ENCODE data around the gene HAP1. TPM values are rescaled to one million over a fixed set of nuclear protein-coding genes. Genes with fewer than 3 reads are reported as not detected.
"Not testable (repeated sequence)": the region's sequence is repeated elsewhere in the genome, so short reads cannot be mapped to it uniquely, and the experiment has no call there.

HAP1 gene
- total and polyA plus RNA-seq, 7 experiments from 2014 or later: 0.08 TPM; not detected in 6

DNA sequence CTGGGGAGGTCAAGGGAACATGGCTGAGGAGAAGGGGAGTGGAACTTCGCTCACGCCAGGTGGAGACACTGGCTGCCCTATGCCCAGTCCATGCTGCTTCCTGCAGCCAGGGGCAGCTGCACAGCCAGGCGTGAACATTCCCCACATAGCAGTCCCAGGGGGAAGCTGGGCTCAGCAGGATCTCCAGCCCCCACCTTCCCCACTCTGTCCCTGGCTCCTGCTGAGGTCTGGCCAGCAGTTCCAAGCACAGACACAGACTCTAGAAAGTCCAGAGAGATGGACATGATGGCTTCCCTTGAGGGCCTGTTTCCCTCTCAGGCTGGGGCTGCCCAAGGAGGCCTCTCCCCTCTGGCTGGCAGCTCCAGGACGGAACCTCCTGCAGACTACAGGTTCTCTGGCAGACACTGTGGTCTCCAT is 42.7 kb upstream of the HAP1 start:
- Histone ChIP-seq H3K36me3 (ENCODE audit: control insufficient read depth in 2 of 3, insufficient read depth in 3 of 3, low read length in 3 of 3) (no peaks in the 10 kb centered on the region), H3K4me1 (ENCODE audit: control insufficient read depth in 2 of 2, insufficient read depth in 2 of 2, low read length in 2 of 2) (no peaks in the 10 kb centered on the region), H3K27ac (ENCODE audit: low read depth, low read length) (no peak overlapping the region), H3K27me3 (ENCODE audit: control insufficient read depth in 2 of 2, insufficient read depth in 2 of 2, low read length in 2 of 2) (no peaks in the 10 kb centered on the region), H3K9me3 (ENCODE audit: control insufficient read depth in 2 of 3, low read length in 3 of 3) (no peaks in the 10 kb centered on the region), H3K4me3 (ENCODE audit: low read length) (no peak overlapping the region)
- Mint-ChIP-seq H3K4me3 (no peak overlapping the region), H3K27ac (no peak overlapping the region), H3K27me3 (peaks cover 4 to 13% (median 10%) of the 10 kb centered on the region in 5 donors), H3K9me3 (no peaks in the 10 kb centered on the region), H3K4me1 (no peaks in the 10 kb centered on the region), H3K36me3 (peaks cover 0 to 3% (median 0%) of the 10 kb centered on the region in 5 donors)
- no peak for ATAC-seq
- DNase-seq: no peak
- POLR2A ChIA-PET: no interaction called here
- intact Hi-C loops (cut with micrococcal nuclease): no loop called here
- CTCF ChIA-PET: no interaction called here

DNA sequence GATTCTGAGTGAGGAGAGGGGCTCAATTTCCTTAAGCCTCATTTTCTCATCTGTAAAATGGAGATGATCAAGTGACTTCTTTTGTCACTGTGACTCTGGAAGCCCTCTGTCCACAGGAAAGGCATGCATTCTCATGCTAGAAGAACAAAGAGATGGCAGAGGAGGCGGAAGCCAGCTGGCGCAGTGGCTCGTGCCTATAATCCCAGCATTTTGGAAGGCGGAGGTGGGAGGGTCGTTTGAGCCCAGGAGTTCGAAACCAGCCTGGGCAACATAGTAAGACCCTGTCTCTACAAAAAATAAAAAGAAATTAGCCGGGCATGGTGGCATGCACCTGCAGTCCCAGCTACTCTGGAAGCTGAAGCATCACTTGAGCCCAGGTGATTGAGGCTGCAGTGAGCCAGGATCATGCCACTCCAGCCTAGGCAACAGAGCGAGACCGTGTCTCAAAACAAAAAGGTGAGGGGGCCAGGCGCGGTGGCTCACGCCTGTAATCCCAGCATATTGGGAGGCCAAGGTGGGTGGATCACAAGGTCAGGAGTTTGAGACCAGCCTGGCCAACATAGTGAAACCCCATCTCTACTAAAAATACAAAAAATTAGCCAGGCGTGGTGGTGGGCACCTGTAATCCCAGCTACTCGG is 41.9 kb upstream of the HAP1 start:
- H3K9me3 Mint-ChIP-seq; DNase-seq; H3K4me3 ChIP-seq (ENCODE audit: low read length); H3K27ac ChIP-seq (ENCODE audit: low read depth, low read length); H3K27me3 Mint-ChIP-seq; ATAC-seq; H3K4me3 Mint-ChIP-seq; H3K27me3 ChIP-seq (ENCODE audit: control insufficient read depth in 2 of 2, insufficient read depth in 2 of 2, low read length in 2 of 2); H3K36me3 ChIP-seq (ENCODE audit: control insufficient read depth in 2 of 3, insufficient read depth in 3 of 3, low read length in 3 of 3); intact Hi-C loops (cut with micrococcal nuclease); H3K9me3 ChIP-seq (ENCODE audit: control insufficient read depth in 2 of 3, low read length in 3 of 3); H3K4me1 ChIP-seq (ENCODE audit: control insufficient read depth in 2 of 2, insufficient read depth in 2 of 2, low read length in 2 of 2); H3K4me1 Mint-ChIP-seq; H3K27ac Mint-ChIP-seq; H3K36me3 Mint-ChIP-seq; CTCF ChIA-PET: not testable (repeated sequence)
- POLR2A ChIA-PET: interaction anchor here (0.8 kb wide), 1 partner anchor 87 kb away, joined by 3 read pairs; no protein-coding TSS in a partner anchor

DNA sequence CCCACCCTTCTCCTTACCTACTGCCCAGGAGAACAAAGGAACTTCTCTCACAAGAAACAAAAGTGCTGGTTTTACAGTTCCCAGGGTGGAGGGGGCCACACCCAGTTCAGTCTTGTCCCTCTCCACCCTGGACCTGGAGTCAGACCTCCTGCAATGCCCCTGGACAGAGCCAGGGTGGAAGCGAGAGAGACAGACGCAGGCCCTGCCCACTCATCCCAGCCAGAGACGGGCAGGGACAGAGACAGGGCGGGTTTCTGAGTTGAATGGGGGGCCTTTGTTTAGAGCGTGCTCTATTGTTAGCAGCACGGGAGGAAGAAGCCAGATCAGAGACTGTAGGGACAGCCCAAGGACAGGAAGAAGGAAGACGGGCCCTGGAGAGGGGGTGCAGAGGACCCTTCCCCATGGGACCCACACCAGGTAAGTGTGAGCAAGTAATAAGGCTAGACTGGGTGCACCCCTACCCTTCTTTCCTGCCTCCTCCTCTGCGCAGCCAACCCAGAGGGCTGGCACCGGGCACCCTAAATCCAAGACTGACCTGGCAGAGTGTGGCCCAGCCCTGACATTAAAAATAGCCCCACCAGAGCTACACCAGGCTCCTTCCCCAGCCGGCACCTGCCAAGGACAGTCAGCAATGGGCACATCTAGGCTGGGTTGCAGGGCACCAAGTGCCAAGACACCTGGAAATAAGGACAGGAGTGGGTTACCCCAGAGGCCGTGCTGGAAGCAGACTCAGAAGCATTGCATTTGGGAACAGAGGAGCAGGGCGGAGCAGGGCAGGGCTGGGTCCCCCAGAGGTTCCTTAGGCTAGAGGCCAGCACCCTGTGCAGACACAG is 41.2 kb upstream of the HAP1 start:
- peaks cover 0 to 3% (median 0%) of the 10 kb centered on the region in 5 donors for H3K36me3 Mint-ChIP-seq
- Histone ChIP-seq H3K36me3 (ENCODE audit: control insufficient read depth in 2 of 3, insufficient read depth in 3 of 3, low read length in 3 of 3) (no peaks in the 10 kb centered on the region), H3K27ac (ENCODE audit: low read depth, low read length) (no peak overlapping the region), H3K9me3 (ENCODE audit: control insufficient read depth in 2 of 3, low read length in 3 of 3) (no peaks in the 10 kb centered on the region), H3K4me3 (ENCODE audit: low read length) (no peak overlapping the region), H3K27me3 (ENCODE audit: control insufficient read depth in 2 of 2, insufficient read depth in 2 of 2, low read length in 2 of 2) (no peaks in the 10 kb centered on the region), H3K4me1 (ENCODE audit: control insufficient read depth in 2 of 2, insufficient read depth in 2 of 2, low read length in 2 of 2) (no peaks in the 10 kb centered on the region)
- CTCF ChIA-PET: no interaction called here
- ATAC-seq (no peak), DNase-seq (no peak)
- POLR2A ChIA-PET: interaction anchor here (0.6 to 0.8 kb wide), 2 partner anchors 80 to 86 kb away, joined by 3 read pairs; no protein-coding TSS in a partner anchor
- H3K4me1 Mint-ChIP-seq: no peaks in the 10 kb centered on the region
- H3K9me3 Mint-ChIP-seq: no peaks in the 10 kb centered on the region
- H3K4me3 Mint-ChIP-seq: no peak overlapping the region
- peaks cover 0 to 9% (median 4%) of the 10 kb centered on the region in 5 donors for H3K27me3 Mint-ChIP-seq
- intact Hi-C loops (cut with micrococcal nuclease): no loop called here
- H3K27ac Mint-ChIP-seq: no peak overlapping the region

DNA sequence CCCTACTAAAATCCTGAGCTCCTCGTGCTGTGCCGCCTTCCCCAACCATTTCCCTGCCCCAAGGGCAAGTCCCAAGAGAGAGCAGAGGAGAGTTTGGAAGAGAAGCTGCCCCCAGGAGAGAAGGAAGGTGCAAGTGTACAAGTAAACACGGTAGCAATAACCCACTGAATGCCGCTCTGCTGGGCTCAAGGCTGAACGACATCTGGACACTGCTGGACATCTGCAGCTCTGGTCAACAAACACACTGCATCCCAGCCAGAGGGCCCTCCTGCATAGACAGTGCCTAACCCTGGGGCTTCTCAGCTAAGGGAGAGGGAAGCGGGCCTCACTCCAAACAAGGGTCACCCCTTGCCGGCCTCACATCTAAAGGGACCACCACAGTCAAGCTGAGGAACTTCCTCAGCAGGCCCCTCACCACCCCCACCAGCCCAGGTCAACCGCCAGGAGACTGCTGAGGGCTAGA is 39.3 kb upstream of the HAP1 start:
- no peak overlapping the region for H3K27ac Mint-ChIP-seq
- no peaks in the 10 kb centered on the region for H3K4me1 Mint-ChIP-seq
- H3K36me3 Mint-ChIP-seq: peaks cover 0 to 3% (median 0%) of the 10 kb centered on the region in 5 donors
- intact Hi-C loops (cut with micrococcal nuclease): no loop called here
- H3K36me3 ChIP-seq (ENCODE audit: control insufficient read depth in 2 of 3, insufficient read depth in 3 of 3, low read length in 3 of 3): no peaks in the 10 kb centered on the region
- H3K4me3 Mint-ChIP-seq: no peak overlapping the region
- DNase-seq (no peak), ATAC-seq (no peak)
- no peak overlapping the region for H3K4me3 ChIP-seq (ENCODE audit: low read length)
- CTCF ChIA-PET: interaction anchor here (1.4 kb wide), 1 partner anchor 12 kb away, joined by 3 read pairs; the partner anchor contains the start of gene JUP
- H3K27ac ChIP-seq (ENCODE audit: low read depth, low read length): no peak overlapping the region
- no peaks in the 10 kb centered on the region for H3K27me3 ChIP-seq (ENCODE audit: control insufficient read depth in 2 of 2, insufficient read depth in 2 of 2, low read length in 2 of 2)
- H3K9me3 ChIP-seq (ENCODE audit: control insufficient read depth in 2 of 3, low read length in 3 of 3): no peaks in the 10 kb centered on the region
- peaks cover 0 to 7% (median 4%) of the 10 kb centered on the region in 5 donors for H3K27me3 Mint-ChIP-seq
- H3K9me3 Mint-ChIP-seq: no peaks in the 10 kb centered on the region
- POLR2A ChIA-PET: no interaction called here
- H3K4me1 ChIP-seq (ENCODE audit: control insufficient read depth in 2 of 2, insufficient read depth in 2 of 2, low read length in 2 of 2): no peaks in the 10 kb centered on the region

DNA sequence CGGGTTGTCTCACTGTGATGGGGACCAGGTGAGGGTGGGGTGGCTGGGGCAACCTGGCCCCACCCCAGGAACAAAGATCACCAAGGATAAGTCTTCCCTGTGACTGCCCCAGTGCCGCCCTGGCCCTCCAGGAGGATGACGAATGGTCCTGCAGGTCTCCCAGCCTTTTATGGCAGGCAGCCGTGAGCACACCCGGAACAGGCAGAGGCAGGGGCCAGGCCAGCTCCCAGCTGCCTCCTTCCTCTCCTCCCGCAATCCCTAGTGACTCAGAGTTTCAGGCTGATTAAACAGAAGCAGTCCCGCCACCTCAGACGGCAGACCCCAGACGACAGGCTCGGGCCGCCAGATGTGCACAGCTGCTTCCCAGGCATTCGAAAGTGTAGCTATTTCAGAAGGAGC is 38.7 kb upstream of the HAP1 start:
- H3K4me1 ChIP-seq (ENCODE audit: control insufficient read depth in 2 of 2, insufficient read depth in 2 of 2, low read length in 2 of 2): no peaks in the 10 kb centered on the region
- DNase-seq: no peak
- no peaks in the 10 kb centered on the region for H3K9me3 ChIP-seq (ENCODE audit: control insufficient read depth in 2 of 3, low read length in 3 of 3)
- no peaks in the 10 kb centered on the region for H3K4me1 Mint-ChIP-seq
- no peaks in the 10 kb centered on the region for H3K27me3 ChIP-seq (ENCODE audit: control insufficient read depth in 2 of 2, insufficient read depth in 2 of 2, low read length in 2 of 2)
- H3K27ac ChIP-seq (ENCODE audit: low read depth, low read length): no peak overlapping the region
- H3K27me3 Mint-ChIP-seq: peaks cover 0 to 5% (median 4%) of the 10 kb centered on the region in 5 donors
- ChIA-PET CTCF (interaction anchor here (1.4 kb wide), 1 partner anchor 13 kb away, joined by 3 read pairs; the partner anchor contains the start of gene JUP), POLR2A (no interaction called here)
- peaks cover 0 to 3% (median 0%) of the 10 kb centered on the region in 5 donors for H3K36me3 Mint-ChIP-seq
- no peak overlapping the region for H3K4me3 Mint-ChIP-seq
- ATAC-seq: no peak
- intact Hi-C loops (cut with micrococcal nuclease): no loop called here
- no peak overlapping the region for H3K4me3 ChIP-seq (ENCODE audit: low read length)
- H3K27ac Mint-ChIP-seq: no peak overlapping the region
- H3K9me3 Mint-ChIP-seq: no peaks in the 10 kb centered on the region
- H3K36me3 ChIP-seq (ENCODE audit: control insufficient read depth in 2 of 3, insufficient read depth in 3 of 3, low read length in 3 of 3): no peaks in the 10 kb centered on the region

DNA sequence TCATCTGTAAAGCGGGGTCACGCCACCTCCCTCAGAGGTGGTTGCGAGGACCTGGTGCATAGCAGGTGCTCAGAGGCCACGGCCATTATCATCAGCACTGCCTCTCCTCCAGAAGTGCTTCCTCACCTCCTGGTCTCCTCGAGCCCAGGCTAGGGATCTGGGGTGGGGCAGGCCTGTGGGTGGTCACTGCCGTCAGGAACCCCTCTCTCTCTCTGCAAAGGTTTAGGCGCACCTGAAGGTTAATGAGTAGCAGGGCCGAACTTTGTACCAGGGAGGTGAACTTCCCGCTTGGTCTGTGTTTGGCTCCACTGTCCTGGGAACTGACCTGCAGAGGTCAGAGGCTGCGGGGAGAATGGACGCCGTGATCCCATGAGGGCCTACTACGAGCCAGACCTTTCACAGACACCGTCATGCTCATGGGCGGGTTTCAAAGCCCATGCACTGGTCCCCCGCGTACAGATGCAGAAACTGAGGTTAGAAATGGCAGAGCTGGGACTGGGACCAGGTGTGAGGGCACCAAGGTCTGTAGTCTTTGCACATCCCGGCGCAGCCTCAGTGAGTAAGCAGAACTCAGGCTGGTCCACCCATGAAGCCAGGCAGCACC is 38.2 kb upstream of the HAP1 start:
- Mint-ChIP-seq H3K36me3 (peaks cover 0 to 3% (median 0%) of the 10 kb centered on the region in 5 donors), H3K4me1 (no peaks in the 10 kb centered on the region), H3K27me3 (peaks cover 0 to 5% (median 4%) of the 10 kb centered on the region in 5 donors), H3K4me3 (no peak overlapping the region), H3K27ac (no peak overlapping the region), H3K9me3 (no peaks in the 10 kb centered on the region)
- intact Hi-C loops (cut with micrococcal nuclease): no loop called here
- no peak overlapping the region for H3K27ac ChIP-seq (ENCODE audit: low read depth, low read length)
- H3K4me3 ChIP-seq (ENCODE audit: low read length): no peak overlapping the region
- POLR2A ChIA-PET: no interaction called here
- H3K9me3 ChIP-seq (ENCODE audit: control insufficient read depth in 2 of 3, low read length in 3 of 3): no peaks in the 10 kb centered on the region
- ATAC-seq: no peak
- no peaks in the 10 kb centered on the region for H3K27me3 ChIP-seq (ENCODE audit: control insufficient read depth in 2 of 2, insufficient read depth in 2 of 2, low read length in 2 of 2)
- H3K4me1 ChIP-seq (ENCODE audit: control insufficient read depth in 2 of 2, insufficient read depth in 2 of 2, low read length in 2 of 2): no peaks in the 10 kb centered on the region
- DNase-seq: no peak
- CTCF ChIA-PET: no interaction called here
- H3K36me3 ChIP-seq (ENCODE audit: control insufficient read depth in 2 of 3, insufficient read depth in 3 of 3, low read length in 3 of 3): no peaks in the 10 kb centered on the region

Data from naive thymus-derived CD4-positive, alpha-beta T cell (primary cell).